Measurements from ENCODE around the gene ERFL. TPM values are rescaled to one million over a fixed set of nuclear protein-coding genes. Genes with fewer than 3 reads are reported as not detected.

ERFL gene
- total RNA-seq, 6 experiments from 2014 or later: 0.09 to 0.17 (median 0.12) TPM; not detected in 2

- H3K36me3 Mint-ChIP-seq (ENCODE audit: low read depth): peaks cover 8% of the 10 kb centered on the region; the same call in 1 of the 2 replicates
Measured at GRCh38 chr19:41897820-41898219, 30.4 kb downstream of the ERFL start.

GRCh38 chr19:41897181-41897580, 31.1 kb downstream of the ERFL start:
- H3K4me1 Mint-ChIP-seq (ENCODE audit: low read depth): no peaks in the 10 kb centered on the region

More at GRCh38 chr19:41897820-41898219, 30.4 kb downstream of the ERFL start:
- no peaks in the 10 kb centered on the region for H3K9me3 Mint-ChIP-seq
- no peak for DNase-seq
- no peak overlapping the region for H3K4me3 Mint-ChIP-seq
- TF ChIP-seq CTCF (IDR thresholded peaks at IDR 0.05): no peak
- no peak overlapping the region for H3K27ac Mint-ChIP-seq
- no peaks in the 10 kb centered on the region for H3K4me1 Mint-ChIP-seq (ENCODE audit: low read depth)
- no peaks in the 10 kb centered on the region; the same call in 1 of the 2 replicates for H3K27me3 Mint-ChIP-seq (ENCODE audit: insufficient read depth)

GRCh38 chr19:41896581-41896942, 31.7 kb downstream of the ERFL start:
- no peak for DNase-seq
- no peaks in the 10 kb centered on the region; the same call in 1 of the 2 replicates for H3K27me3 Mint-ChIP-seq (ENCODE audit: insufficient read depth)
- no peaks in the 10 kb centered on the region for H3K9me3 Mint-ChIP-seq
- TF ChIP-seq CTCF (IDR thresholded peaks at IDR 0.05): no peak
- peaks cover 8% of the 10 kb centered on the region; the same call in 1 of the 2 replicates for H3K36me3 Mint-ChIP-seq (ENCODE audit: low read depth)
- no peaks in the 10 kb centered on the region for H3K4me1 Mint-ChIP-seq (ENCODE audit: low read depth)
- no peak overlapping the region for H3K27ac Mint-ChIP-seq
- H3K4me3 Mint-ChIP-seq: no peak overlapping the region

More at GRCh38 chr19:41897181-41897580, 31.1 kb downstream of the ERFL start:
- no peaks in the 10 kb centered on the region; the same call in 1 of the 2 replicates for H3K27me3 Mint-ChIP-seq (ENCODE audit: insufficient read depth)
- peaks cover 8% of the 10 kb centered on the region; the same call in 1 of the 2 replicates for H3K36me3 Mint-ChIP-seq (ENCODE audit: low read depth)
- no peak for DNase-seq
- H3K27ac Mint-ChIP-seq: no peak overlapping the region
- no peak for TF ChIP-seq CTCF (IDR thresholded peaks at IDR 0.05)
- no peaks in the 10 kb centered on the region for H3K9me3 Mint-ChIP-seq
- H3K4me3 Mint-ChIP-seq: no peak overlapping the region

GRCh38 chr19:41895745-41896580, 32.3 kb downstream of the ERFL start:
- Mint-ChIP-seq H3K4me1 (ENCODE audit: low read depth) (no peaks in the 10 kb centered on the region), H3K27ac (no peak overlapping the region), H3K4me3 (no peak overlapping the region), H3K27me3 (ENCODE audit: insufficient read depth) (no peaks in the 10 kb centered on the region; the same call in 1 of the 2 replicates), H3K36me3 (ENCODE audit: low read depth) (peaks cover 8% of the 10 kb centered on the region; the same call in 1 of the 2 replicates), H3K9me3 (no peaks in the 10 kb centered on the region)
- peak; percentile 57 for TF ChIP-seq CTCF (IDR thresholded peaks at IDR 0.05)
- no peak for DNase-seq

- Mint-ChIP-seq H3K4me3 (no peak overlapping the region), H3K27me3 (ENCODE audit: insufficient read depth) (no peaks in the 10 kb centered on the region; the same call in 1 of the 2 replicates), H3K36me3 (ENCODE audit: low read depth) (peaks cover 8% of the 10 kb centered on the region; the same call in 1 of the 2 replicates), H3K27ac (no peak overlapping the region), H3K4me1 (ENCODE audit: low read depth) (no peaks in the 10 kb centered on the region), H3K9me3 (no peaks in the 10 kb centered on the region)
- no peak for TF ChIP-seq CTCF (IDR thresholded peaks at IDR 0.05)
- no peak for DNase-seq
Measured at GRCh38 chr19:41894350-41894749, 33.9 kb downstream of the ERFL start.

Data from HFFc6 (cell line).